DND-41 (cell line): ENCODE measurements around the gene NPHS1.

Experiments used
- ATAC-seq: fragments of 200-7000 bp; cut with Tn5 transposase; 3 replicates; pipeline ENCODE4 v1.9.1; 2021; ENCODE audit warnings: low read depth; ENCODE audit not compliant: insufficient read depth
- DNase-seq: peaks from one replicate; pipeline ENCODE4 v3.0.0-alpha.2; 2020
- H2AFZ ChIP-seq: 2 replicates; pipeline ENCODE4 v1.6.0; 2012; ENCODE audit warnings: low read depth, low read length
- H3K27ac ChIP-seq: 2 replicates; pipeline ENCODE4 v1.5.1; 2012; ENCODE audit warnings: low read length, inconsistent platforms
- H3K27me3 ChIP-seq: fragments of 200-600 bp; sonication (generic); 2 replicates; pipeline ENCODE4 v1.6.0; 2012; ENCODE audit warnings: low read length, mild to moderate bottlenecking, inconsistent platforms; ENCODE audit not compliant: insufficient read depth, poor library complexity
- H3K36me3 ChIP-seq: 2 replicates; pipeline ENCODE4 v1.5.1; 2012; ENCODE audit warnings: low read length, inconsistent platforms; ENCODE audit not compliant: insufficient read depth
- H3K4me1 ChIP-seq: 2 replicates; pipeline ENCODE4 v1.5.1; 2012; ENCODE audit warnings: mild to moderate bottlenecking, low read length; ENCODE audit not compliant: insufficient read depth
- H3K4me2 ChIP-seq: 2 replicates; pipeline ENCODE4 v1.6.0; 2012; ENCODE audit warnings: mild to moderate bottlenecking, moderate library complexity, low read length, inconsistent platforms; ENCODE audit not compliant: insufficient read depth
- H3K4me3 ChIP-seq, 2 experiments: fragments of 200-600 bp in 1 of 2; shearing (Covaris generic) in 1 of 2; 2 replicates each; pipeline ENCODE4 v1.5.1; 2012 to 2016; ENCODE audit warnings: inconsistent platforms in 2 of 2, low read length in 2 of 2, mild to moderate bottlenecking in 2 of 2, low read depth in 1 of 2, moderate library complexity in 1 of 2
- H3K79me2 ChIP-seq: 2 replicates; pipeline ENCODE4 v1.6.0; 2012; ENCODE audit warnings: low read length, inconsistent platforms; ENCODE audit not compliant: insufficient read depth
- H3K9ac ChIP-seq: 2 replicates; pipeline ENCODE4 v1.6.0; 2012; ENCODE audit warnings: low read depth, mild to moderate bottlenecking, inconsistent platforms, low read length, moderate library complexity
- H3K9me3 ChIP-seq: 2 replicates; pipeline ENCODE4 v1.5.1; 2012; ENCODE audit warnings: low read length, moderate library complexity, mild to moderate bottlenecking, inconsistent platforms; ENCODE audit not compliant: insufficient read depth, severe bottlenecking
- H4K20me1 ChIP-seq: 2 replicates; pipeline ENCODE4 v1.6.0; 2012; ENCODE audit warnings: low read length; ENCODE audit not compliant: insufficient read depth
- CTCF ChIP-seq: IDR thresholded peaks from 2 replicates; pipeline ENCODE4 v1.5.1; 2012; ENCODE audit warnings: borderline replicate concordance, low read length, moderate library complexity, mild to moderate bottlenecking; ENCODE audit not compliant: poor library complexity, severe bottlenecking; ENCODE audit errors: extremely low read depth
- EZH2 ChIP-seq: IDR thresholded peaks from 3 replicates; pipeline ENCODE4 v1.6.1; 2012; ENCODE audit warnings: borderline replicate concordance, low read depth, mild to moderate bottlenecking, moderate library complexity, low read length, inconsistent platforms; ENCODE audit not compliant: severe bottlenecking

NPHS1 gene

GRCh38 chr19:35885904-35886303 is 33.6 kb upstream of the NPHS1 start:
- H3K4me3 ChIP-seq, result no peak overlapping the region
- 0 out of 2 replicates have a peak, but pooled peaks cover 4% of the 10 kb centered on the region for H4K20me1 ChIP-seq
- no peaks in the 10 kb centered on the region for H3K79me2 ChIP-seq
- ATAC-seq (no peak), DNase-seq (no peak)
- H3K36me3 ChIP-seq, result peaks cover 27% of the 10 kb centered on the region
- no peak overlapping the region for H3K9ac ChIP-seq
- H3K27me3 ChIP-seq, result no peaks in the 10 kb centered on the region
- no peaks in the 10 kb centered on the region for H3K4me1 ChIP-seq
- H3K27ac ChIP-seq, result no peak overlapping the region
- no peak overlapping the region for H3K4me2 ChIP-seq
- TF ChIP-seq EZH2 (no peak), CTCF (no peak)
- no peak overlapping the region for H2AFZ ChIP-seq
- no peaks in the 10 kb centered on the region for H3K9me3 ChIP-seq

GRCh38 chr19:35885225-35885738 is 33.0 kb upstream of the NPHS1 start:
- Histone ChIP-seq H3K4me1 (no peaks in the 10 kb centered on the region), H3K9ac (no peak overlapping the region), H3K9me3 (no peaks in the 10 kb centered on the region), H3K27me3 (no peaks in the 10 kb centered on the region), H3K4me2 (no peak overlapping the region), H3K27ac (no peak overlapping the region), H3K79me2 (no peaks in the 10 kb centered on the region), H4K20me1 (0 out of 2 replicates have a peak, but pooled peaks cover 4% of the 10 kb centered on the region), H3K36me3 (peaks cover 24% of the 10 kb centered on the region), H3K4me3 (no peak overlapping the region), H2AFZ (no peak overlapping the region)
- no peak for DNase-seq
- TF ChIP-seq CTCF, result no peak
- TF ChIP-seq EZH2, result no peak
- no peak for ATAC-seq

GRCh38 chr19:35883882-35884281 is 31.6 kb upstream of the NPHS1 start:
- Histone ChIP-seq H3K36me3 (peaks cover 11% of the 10 kb centered on the region), H3K4me1 (peaks cover 6% of the 10 kb centered on the region), H3K27me3 (no peaks in the 10 kb centered on the region), H3K9ac (no peak overlapping the region), H3K27ac (no peak overlapping the region), H3K9me3 (no peaks in the 10 kb centered on the region), H3K4me2 (no peak overlapping the region), H3K4me3 (no peak overlapping the region), H2AFZ (no peak overlapping the region), H3K79me2 (no peaks in the 10 kb centered on the region), H4K20me1 (peaks cover 8% of the 10 kb centered on the region)
- no peak for DNase-seq
- TF ChIP-seq CTCF (no peak), EZH2 (no peak)
- ATAC-seq, result no peak
